GM10266 (cell line): Measurements from ENCODE around the gene BRAT1.
"Not testable (repeated sequence)": the region's sequence is repeated elsewhere in the genome, so short reads cannot be mapped to it uniquely, and the experiment has no call there.

Source experiments
- DNase-seq: peaks from one replicate; pipeline ENCODE4 v3.0.0; 2012; ENCODE audit errors: extremely low spot score
- CTCF ChIP-seq: IDR thresholded peaks from 2 replicates; pipeline ENCODE4 v1.5.1; 2012; ENCODE audit warnings: mild to moderate bottlenecking, low read depth; ENCODE audit not compliant: control insufficient read depth, insufficient read depth; ENCODE audit errors: missing control alignments

BRAT1 gene

GRCh38 chr7:2598154-2598823 lies 43.0 kb upstream of the BRAT1 start:
- no peak for DNase-seq
- TF ChIP-seq CTCF: no peak

- DNase-seq: no peak
- no peak for TF ChIP-seq CTCF
These were observed 41.9 kb upstream of the BRAT1 start for GRCh38 chr7:2597273-2597640.

- no peak for TF ChIP-seq CTCF
- DNase-seq: no peak
These were observed 41.3 kb upstream of the BRAT1 start for GRCh38 chr7:2596464-2597272.

GRCh38 chr7:2595258-2595860 lies 40.0 kb upstream of the BRAT1 start:
- no peak for TF ChIP-seq CTCF
- DNase-seq: no peak

GRCh38 chr7:2594599-2594998 lies 39.3 kb upstream of the BRAT1 start:
- DNase-seq: no peak
- no peak for TF ChIP-seq CTCF

GRCh38 chr7:2593036-2593727 lies 37.9 kb upstream of the BRAT1 start:
- TF ChIP-seq CTCF: no peak
- DNase-seq: no peak

- no peak for TF ChIP-seq CTCF
- DNase-seq: no peak
These were observed 37.1 kb upstream of the BRAT1 start for GRCh38 chr7:2592375-2592865.

- DNase-seq: not testable (repeated sequence)
These were observed 34.6 kb upstream of the BRAT1 start for GRCh38 chr7:2589941-2590340.
